Hepatocyte (in vitro differentiated cells): ENCODE results near the gene TBX5.

Experiments
- EZH2phosphoT487 ChIP-seq: fragments of 200-600 bp; sonication (generic); IDR thresholded peaks from one replicate; pipeline ENCODE4 v1.6.1; 2018; ENCODE audit warnings: antibody characterized with exemption, mild to moderate bottlenecking, low read depth, moderate library complexity; ENCODE audit not compliant: unreplicated experiment, severe bottlenecking
- TF ChIP-seq, protein P1 (sequence below): fragments of 200-600 bp; sonication (generic); IDR thresholded peaks from 2 replicates; pipeline ENCODE4 v1.5.1; 2016; ENCODE audit warnings: antibody characterized with exemption, mild to moderate bottlenecking; ENCODE audit not compliant: poor library complexity

DNA sequence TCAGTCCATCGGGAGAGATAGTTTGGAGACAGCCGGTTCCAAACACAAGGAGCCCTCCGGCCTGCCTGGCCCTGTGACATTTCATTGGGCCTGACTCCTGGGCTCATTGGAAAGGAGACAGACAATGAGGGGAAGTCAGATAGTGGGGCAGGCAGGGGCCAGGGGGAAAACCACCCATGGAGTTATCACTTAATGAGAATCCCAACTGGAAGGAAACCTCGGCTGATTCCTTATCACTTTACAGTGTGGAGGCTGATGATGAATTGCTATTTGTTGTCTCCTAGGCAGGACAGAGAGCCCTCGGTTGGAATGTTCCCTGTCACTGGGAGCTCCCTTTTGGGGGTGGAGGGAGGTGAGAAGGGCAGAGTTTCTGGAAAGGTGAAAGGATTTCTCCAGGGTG, 44.4 kb downstream of the TBX5 start:
- TF ChIP-seq, protein P1, sequence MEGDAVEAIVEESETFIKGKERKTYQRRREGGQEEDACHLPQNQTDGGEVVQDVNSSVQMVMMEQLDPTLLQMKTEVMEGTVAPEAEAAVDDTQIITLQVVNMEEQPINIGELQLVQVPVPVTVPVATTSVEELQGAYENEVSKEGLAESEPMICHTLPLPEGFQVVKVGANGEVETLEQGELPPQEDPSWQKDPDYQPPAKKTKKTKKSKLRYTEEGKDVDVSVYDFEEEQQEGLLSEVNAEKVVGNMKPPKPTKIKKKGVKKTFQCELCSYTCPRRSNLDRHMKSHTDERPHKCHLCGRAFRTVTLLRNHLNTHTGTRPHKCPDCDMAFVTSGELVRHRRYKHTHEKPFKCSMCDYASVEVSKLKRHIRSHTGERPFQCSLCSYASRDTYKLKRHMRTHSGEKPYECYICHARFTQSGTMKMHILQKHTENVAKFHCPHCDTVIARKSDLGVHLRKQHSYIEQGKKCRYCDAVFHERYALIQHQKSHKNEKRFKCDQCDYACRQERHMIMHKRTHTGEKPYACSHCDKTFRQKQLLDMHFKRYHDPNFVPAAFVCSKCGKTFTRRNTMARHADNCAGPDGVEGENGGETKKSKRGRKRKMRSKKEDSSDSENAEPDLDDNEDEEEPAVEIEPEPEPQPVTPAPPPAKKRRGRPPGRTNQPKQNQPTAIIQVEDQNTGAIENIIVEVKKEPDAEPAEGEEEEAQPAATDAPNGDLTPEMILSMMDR, result no peak
- no peak for TF ChIP-seq EZH2phosphoT487
